HG03196 (cell line): ENCODE measurements around the gene STK32C.
"Not testable (repeated sequence)": the region's sequence is repeated elsewhere in the genome, so short reads cannot be mapped to it uniquely, and the experiment has no call there.

ENCODE experiments used
- ATAC-seq: cut with Tn5 transposase; IDR thresholded peaks from one replicate; pipeline ENCODE4 v1.9.1; 2021; ENCODE audit not compliant: unreplicated experiment

Gene STK32C

GRCh38 chr10:132302421-132303310 is 5.1 kb downstream of the STK32C start:
- no peak for ATAC-seq

GRCh38 chr10:132301371-132302330 is 6.1 kb downstream of the STK32C start:
- ATAC-seq = no peak

- no peak for ATAC-seq
These were observed 7.2 kb downstream of the STK32C start for GRCh38 chr10:132300582-132300981.

GRCh38 chr10:132299371-132300336 is 8.1 kb downstream of the STK32C start:
- no peak for ATAC-seq

- ATAC-seq = no peak
These were observed 9.5 kb downstream of the STK32C start for GRCh38 chr10:132298038-132298881.

GRCh38 chr10:132297526-132297925 is 10.2 kb downstream of the STK32C start:
- no peak for ATAC-seq

GRCh38 chr10:132296666-132297443 is 10.9 kb downstream of the STK32C start:
- ATAC-seq = no peak

- not testable (repeated sequence) for ATAC-seq
These were observed 12.3 kb downstream of the STK32C start for GRCh38 chr10:132295481-132295880.

GRCh38 chr10:132294561-132295318 is 13.0 kb downstream of the STK32C start:
- ATAC-seq = no peak

GRCh38 chr10:132293813-132294520 is 13.8 kb downstream of the STK32C start:
- no peak for ATAC-seq

GRCh38 chr10:132293201-132293812 is 14.4 kb downstream of the STK32C start:
- no peak for ATAC-seq

- ATAC-seq = no peak
These were observed 15.2 kb downstream of the STK32C start for GRCh38 chr10:132292287-132293200.

- no peak for ATAC-seq
These were observed 15.9 kb downstream of the STK32C start for GRCh38 chr10:132291826-132292225.

GRCh38 chr10:132290631-132291030 is 17.1 kb downstream of the STK32C start:
- ATAC-seq = no peak

GRCh38 chr10:132289439-132289838 is 18.3 kb downstream of the STK32C start:
- no peak for ATAC-seq
